ENCODE measurements around the gene MLST8.
A peak's percentile ranks its signal among the peaks of the same experiment; 100 is the strongest.

MLST8 gene

DNA sequence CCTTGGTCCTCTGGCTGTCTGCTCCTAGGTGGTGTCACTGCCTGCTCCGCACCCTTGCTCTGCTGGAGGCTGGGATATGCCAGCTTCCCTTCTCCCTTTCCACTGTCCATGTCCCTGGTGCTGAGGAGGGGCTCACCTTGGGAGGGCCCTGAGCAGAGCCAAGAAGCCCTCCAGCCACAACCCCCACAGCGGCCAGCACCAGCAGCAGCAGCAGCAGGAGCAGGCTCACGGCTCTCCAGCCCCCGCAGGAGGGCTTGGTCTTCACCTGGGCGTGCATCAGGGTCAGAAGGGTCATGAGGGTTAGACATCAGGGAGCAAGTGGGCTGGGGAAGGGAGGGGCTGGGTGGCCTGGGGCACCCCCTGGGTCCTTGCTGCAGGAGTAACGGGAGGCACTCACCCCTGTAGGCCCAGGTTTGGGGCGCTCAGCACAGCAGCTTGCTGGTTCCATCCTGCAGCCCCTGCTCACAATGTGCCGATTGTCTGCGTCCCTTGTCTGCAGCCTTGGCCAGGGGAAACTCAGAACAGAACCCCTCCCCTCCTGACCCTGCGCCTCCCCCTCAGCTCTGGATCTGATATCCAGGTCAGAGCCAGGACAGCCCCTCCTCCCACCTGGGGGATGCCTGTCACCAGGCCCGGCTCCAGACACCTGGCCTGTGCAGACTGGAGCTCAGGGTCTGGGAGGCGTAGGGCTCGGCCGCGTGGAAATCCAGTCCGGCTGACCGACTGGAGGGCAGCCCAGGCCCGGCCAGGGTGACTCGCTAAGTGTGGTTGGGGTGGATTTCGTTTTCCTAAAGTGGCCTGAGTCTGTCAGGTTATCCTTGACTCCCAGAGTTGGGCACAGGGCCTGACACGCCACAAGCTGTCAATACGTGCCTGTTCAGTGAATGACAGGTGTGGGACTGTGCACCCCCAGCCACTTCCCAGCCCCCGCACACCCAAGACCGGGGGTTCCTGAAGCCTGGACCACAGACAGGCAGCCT, 5.4 kb downstream of the MLST8 start, which contains the start of gene BRICD5:
Gene BRICD5, minus strand, starts transcription at position 478 of the 980 bp plus-strand sequence. Its CDS starts 30 bp downstream, at position 448.
- DNase-seq: no peak

DNA sequence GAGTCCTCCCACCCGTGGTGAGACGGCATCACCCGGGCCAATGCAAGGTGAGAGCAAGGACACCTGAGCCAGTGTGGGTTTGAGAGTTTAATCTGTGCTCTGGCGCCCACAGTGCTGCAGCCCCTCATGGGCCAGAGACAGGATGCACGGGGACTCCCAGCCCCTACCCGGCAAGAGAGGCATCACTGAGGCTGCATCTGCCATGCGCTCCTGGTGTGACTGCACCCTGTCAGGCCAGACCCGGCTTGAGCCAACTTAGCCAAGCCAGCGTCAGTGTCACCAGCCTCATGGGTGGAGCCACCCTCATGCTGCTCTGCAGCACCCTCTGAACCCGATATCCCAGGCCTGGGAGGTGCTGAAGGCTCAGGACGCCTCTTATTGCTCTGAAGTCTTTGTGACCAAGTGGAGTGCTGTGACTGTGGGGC, 6.7 kb downstream of the MLST8 start:
- DNase-seq: no peak

DNA sequence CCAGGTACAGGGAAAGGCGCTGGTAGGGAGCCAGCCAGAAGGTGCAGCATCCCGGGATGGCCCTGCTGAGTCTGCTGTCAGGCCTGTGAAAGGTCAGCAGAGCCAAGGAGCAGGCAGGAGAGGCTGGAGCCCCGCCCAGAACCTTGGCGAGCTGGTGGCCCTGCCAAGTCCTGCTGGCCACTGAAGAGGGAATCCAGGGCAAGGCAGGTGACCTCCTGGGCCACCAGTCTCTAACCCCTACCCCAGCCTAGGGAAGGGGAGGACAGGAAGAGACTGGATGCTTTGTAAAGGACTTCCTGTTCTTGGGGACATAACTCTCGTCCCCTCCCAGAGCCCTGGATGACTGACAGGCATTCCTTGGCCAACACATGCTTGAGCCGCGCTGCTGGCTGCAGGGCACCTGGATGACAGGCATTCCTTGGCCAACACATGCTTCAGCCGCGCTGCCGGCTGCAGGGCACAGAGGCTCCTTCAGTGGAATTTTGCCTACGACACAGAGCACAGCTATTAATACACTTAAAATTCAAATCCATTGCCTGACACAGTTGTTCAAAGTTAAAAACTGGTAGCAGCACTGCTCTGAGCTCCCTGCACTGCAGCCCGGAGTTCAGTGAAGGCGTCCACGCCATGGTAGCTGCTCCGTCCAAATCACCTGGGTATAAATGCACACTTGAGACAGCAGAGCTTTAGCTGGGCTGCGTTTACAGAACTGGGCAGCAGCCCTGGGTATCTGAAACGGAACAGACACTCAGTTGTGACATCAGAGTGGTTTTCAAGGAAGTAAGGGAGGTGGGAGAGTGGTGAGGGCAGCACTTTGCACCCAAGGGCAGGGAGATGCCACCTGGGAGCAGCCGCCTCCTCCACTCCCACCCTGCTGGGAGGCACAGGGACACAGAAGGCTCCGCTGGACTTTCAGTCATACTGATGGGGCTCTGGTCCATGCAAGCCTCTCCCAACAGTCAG, 7.4 kb downstream of the MLST8 start:
- no peak for DNase-seq

DNA sequence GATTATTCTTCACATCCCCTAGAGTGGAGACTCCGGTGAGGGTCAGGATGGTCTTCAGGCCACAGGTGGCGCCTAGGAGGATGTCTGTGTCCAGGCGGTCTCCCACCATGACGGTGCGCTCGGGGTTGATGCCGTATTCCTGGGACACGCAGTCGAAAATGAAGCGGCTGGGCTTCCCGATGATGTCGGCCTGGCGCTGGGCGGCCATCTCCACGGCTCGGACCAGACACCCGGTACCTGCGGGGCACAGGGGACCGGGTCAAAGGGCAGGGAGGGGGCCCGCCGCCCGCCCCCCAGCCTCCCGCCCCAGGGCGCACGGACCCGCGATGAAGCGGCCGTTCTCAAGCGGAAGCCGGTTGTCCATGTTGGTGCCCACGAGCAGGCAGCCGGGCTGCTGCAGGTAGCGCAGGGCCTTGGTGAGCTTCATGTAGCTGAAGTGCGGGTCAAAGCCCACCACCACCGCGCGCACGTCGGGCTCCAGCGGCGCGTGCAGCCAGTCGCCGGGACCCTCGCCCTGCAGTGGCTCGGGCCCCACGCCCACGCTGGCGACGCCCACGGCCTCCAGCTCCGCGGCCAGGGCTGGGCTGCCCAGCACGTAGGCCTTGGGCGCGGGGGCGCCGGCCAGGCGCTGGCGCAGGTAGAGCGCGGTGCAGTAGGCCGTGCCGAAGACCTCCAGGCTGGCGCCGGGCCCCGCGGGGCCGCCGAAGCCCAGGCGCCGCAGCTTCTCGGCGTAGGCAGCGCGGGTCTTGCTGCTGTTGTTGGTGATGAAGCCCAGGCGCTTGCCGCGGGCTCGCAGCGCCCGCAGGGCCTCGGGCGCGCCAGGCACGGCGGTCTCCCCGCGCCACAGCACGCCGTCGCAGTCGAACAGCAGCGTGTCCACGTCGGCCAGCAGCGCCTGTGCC, 8.8 kb downstream of the MLST8 start:
- DNase-seq: no peak

DNA sequence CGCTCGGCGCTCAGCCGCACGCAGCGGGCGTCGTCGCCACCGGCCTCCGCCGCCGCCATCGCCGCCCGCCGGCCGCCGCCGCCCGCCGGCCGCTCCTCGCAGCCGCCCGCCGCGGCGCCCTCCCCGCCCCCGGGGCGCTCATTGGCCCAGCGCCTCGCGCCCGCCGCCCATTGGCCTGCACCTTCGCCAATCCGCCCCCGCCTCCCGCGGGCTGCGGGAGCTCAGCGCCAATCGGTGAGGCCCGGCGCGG, 9.4 kb downstream of the MLST8 start, which contains the start of gene PGP:
Gene PGP, minus strand, starts transcription at position 122 of the 250 bp plus-strand sequence. Its CDS starts 63 bp downstream, at position 59.
- DNase-seq: no peak

DNA sequence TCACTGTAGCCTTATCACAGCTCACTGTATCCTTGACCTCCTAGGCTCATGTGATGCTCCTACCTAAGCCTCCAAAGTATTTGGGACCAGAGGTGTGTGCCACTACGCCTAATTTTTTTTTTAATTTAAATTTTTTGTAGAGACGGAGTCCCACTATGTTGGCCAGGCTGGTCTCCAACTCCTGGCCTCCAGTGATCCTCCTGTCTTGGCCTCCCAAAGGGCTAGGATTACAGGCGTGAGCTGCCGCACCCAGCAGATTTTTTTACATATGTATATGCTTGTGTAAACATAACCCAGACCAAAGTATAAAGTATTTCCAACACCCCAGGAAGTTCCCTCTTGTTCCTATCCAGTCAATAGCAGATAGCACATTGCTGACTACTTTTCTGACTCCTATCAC, 11.1 kb downstream of the MLST8 start:
- DNase-seq: no peak

DNA sequence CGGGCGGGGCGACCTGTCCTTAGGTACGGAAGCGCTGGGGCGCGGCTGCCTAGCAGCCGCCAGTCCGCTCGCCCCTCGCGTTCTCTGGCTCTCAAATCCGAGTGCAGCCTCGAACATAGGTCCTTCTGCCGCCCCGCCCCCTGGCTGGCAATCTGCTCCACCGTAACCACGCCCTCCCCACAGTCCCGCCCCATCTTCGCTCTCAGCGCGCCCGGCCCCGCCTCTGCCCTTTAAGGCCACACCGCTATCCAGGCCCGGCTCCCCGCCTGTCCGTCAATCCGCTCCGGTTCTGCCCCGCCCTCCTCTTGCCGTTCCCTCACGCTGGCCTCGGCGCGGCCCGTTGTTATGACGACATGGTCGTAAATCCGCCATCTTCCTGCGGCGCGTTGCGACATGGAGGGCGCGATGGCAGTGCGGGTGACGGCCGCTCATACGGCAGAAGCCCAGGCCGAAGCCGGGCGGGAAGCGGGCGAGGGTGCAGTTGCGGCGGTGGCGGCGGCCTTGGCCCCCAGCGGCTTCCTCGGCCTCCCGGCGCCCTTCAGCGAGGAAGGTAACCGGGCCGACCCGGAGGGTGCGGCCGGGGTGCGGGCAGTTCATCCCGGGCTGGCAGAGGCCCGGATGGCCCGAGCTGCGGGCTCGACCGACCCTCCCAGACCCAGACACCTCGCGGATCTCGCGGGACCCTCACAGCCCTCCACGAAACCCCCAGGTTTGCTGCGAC, 18.1 kb downstream of the MLST8 start, which contains the start of gene E4F1:
Gene E4F1, plus strand, starts transcription at position 371 of the 721 bp plus-strand sequence. Its CDS starts 23 bp downstream, at position 394.
- peak; percentile 89 for DNase-seq

DNA sequence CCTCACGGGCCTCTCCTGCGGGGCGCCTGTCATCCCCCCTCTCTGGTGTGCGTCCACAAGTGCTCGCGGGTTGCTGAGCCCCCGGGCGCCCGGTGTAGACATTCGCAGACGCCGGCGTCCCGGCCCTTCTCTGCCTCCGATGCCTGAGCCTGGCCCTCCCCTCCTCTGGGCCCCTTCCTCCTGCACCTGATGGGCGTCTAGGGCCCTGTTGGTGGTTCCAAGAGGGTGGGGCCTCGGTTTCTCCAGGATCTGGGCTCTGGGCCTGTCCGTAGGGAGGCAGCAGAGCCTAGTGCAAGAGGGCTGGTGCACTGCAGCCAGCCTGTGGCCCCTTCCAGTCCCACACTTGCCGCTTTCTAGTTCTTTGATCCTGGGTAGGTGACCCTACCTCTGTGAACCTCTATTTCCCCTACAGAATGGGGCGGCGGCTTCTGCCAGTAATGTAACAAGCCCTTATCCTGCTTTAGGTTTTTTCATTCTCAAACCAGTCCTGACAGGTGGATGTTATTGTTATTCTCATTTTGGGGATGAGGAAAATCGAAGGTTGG, 18.8 kb downstream of the MLST8 start:
- DNase-seq: no peak

DNA sequence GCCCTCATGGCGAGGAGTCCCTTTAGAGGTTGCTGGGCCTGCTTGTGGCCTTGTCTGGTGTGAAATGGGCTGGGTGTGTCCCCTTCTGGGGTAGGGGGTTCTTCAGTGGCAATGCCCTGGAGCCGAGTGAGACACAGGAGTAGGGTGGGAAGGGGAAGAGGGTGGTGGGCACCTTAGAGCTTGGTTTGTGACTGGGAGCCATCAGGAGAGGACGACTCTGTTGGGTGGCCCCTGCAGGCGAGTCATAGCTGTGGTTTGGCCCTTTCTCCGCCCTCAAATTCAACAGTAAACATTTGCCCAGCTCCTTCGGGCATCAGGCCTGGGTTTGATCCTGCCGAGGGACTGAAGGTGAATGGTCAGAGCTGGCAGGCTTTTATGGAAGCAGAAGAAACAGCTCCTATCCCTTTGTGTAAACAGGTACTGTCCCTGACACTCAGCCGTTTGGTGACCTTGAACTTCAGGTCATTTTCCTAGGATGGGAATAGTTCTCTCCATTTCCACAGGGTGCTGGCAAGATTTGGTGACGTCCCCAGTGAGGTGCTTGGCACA, 21.1 kb downstream of the MLST8 start:
- DNase-seq: no peak

DNA sequence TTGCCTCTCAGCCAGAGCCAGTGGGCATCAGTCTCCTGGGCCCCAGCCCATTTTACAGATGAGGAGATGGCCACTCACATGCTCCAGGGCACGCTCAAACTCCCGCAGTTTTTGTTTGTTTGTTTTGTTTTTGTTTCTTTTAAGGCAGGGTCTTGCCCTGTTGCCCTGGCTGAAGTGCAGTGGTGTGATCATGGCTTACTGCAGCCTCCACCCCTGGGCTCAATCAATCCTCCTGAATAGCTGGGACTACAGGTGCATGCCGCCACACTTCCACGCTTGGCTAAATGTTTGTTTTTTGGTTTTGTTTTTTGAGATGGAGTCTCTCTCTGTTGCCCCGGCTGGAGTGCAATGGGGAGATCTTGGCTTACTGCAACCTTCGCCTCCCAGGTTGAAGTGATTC, 21.7 kb downstream of the MLST8 start:
- no peak for DNase-seq

DNA sequence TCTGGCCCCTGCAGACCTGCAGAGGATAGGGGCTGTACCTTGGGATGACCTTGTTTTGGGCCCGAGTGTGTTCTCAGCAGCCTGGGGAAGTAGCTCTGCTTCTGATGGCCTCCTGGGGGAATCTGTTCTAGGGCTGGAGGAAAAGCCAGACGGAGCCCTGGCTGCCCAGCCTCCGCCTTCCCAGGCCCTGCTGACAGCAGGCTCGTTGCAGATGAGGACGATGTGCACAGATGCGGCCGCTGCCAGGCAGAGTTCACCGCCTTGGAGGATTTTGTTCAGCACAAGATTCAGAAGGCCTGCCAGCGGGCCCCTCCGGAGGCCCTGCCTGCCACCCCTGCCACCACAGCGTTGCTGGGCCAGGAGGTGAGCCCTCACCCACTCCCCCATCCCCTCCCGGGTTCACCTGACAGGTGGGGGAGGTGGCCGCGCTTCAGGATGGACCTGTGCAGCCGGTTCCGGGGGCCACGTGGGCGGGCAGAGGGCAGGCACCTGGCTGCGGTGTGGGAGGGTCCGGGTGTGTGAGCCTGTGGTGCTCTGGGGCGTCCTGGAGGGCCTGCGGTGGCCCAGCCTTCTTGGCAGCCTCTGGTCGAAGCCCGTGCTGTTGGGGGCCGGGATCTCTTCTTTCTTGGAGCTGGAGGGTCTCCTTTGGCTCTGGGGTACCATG, 23.0 kb downstream of the MLST8 start:
- no peak for DNase-seq

DNA sequence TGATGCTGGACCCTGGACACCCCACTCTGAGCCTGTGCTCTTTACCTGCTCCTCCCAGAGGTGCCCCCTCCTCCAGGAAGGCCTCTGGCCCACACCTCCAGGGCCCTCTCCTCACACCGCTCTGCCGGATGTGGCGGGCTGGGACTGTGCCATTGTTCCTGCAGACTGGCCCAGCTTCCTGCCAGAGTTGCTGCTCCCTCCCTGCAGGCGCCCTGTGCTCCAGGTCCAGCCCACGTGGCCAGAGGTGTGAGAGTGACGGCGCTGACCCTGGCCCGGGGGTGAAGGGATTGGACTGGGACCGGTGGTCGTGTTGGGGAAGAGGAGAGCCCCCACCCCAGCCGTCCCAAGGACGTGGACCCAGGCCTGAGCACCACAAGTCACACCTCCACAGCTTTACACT, 23.8 kb downstream of the MLST8 start:
- DNase-seq: no peak

DNA sequence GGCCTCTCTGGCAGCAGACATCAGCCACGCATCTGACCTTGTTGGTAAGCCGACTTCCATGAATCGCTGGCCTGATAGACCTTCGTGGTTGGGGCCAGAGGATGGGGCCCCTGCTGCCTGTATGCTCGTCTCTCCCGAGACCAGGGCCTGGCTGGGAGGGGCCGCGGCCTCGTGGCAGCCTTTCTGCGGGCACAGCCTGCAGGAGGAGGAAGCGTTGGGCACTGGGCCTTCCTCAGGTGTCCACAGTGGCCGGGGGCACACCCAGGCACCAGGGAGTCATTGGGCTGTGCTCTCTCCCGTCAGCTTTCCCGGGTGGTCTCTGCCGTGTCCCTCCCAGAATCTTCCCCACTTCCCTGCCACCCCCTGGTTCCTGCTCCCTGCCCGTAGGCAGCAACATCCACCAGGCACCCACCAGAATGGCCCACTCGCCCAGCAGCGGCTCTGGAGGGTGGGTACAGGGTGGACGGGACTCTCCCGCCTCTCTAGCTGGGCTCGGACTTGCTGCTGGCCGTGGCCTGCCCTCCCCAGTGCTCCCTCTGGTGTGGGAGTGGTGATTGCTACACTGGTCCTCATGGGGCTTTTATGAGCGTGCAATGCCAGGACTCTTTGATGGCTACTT, 24.5 kb downstream of the MLST8 start:
- no peak for DNase-seq

DNA sequence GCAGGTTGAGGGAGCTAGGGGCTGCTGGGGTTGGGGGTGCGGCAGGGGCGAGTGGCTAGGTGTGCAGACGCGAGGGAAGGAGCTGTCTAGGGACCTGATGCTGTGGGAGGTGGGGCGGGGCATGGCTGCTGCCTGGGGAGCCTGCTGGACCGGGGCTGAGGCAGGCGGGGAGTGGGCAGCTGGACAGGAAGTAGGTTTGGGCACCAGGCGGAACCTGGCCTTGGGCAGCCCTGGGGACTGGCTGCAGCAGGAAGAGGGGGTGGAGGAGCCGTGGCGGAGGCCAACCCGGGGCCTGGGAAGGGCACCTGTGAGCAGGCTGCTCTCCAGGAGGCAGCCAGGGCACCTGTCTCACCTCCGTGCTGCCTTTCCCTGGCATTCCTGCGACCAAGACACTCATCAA, 25.1 kb downstream of the MLST8 start:
- DNase-seq: no peak

DNA sequence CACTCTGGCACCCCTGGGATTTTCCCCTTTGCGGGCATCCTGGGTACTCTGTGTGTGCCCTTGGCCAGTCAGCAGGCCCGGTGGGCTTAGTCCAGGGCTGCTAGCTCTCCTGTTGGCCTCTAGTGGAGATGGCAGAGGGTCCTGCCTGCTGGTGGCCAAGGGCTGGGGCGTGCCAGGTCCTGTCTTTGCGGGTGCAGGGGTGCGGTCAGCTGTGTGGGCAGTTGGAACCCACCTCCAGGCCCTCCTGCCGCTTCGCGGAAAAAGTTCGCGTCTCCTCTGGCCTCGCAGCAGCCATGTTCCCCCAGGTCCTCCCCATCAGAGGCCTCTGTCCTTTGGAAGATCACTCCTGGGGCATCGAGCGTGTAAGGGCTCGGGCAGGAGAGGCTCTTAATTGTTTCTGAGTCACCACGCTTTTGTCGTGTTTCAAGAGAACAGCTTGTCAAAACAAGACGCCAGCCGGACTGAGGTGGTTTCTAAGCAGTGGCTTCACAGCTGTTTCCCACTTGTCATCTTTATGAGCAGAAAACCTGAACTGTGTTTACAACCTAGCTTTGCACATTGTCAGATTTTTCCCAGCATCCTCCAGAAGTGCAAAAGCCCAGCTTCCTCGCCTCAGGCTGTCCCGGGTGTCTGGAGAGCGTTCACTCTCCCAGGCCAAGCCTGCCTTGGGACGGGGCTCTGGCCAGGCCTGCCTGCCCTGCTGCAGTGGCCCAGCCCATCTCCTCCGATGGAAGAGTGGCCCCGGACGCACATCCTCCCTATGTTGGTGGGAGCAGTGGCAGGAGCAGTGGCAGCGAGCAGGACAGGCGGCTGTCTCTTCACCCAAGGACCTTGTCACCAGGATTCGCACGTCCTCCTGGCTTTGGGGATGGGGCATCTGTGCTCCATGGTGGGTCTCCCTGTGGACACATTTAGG, 26.0 kb downstream of the MLST8 start:
- DNase-seq: no peak

DNA sequence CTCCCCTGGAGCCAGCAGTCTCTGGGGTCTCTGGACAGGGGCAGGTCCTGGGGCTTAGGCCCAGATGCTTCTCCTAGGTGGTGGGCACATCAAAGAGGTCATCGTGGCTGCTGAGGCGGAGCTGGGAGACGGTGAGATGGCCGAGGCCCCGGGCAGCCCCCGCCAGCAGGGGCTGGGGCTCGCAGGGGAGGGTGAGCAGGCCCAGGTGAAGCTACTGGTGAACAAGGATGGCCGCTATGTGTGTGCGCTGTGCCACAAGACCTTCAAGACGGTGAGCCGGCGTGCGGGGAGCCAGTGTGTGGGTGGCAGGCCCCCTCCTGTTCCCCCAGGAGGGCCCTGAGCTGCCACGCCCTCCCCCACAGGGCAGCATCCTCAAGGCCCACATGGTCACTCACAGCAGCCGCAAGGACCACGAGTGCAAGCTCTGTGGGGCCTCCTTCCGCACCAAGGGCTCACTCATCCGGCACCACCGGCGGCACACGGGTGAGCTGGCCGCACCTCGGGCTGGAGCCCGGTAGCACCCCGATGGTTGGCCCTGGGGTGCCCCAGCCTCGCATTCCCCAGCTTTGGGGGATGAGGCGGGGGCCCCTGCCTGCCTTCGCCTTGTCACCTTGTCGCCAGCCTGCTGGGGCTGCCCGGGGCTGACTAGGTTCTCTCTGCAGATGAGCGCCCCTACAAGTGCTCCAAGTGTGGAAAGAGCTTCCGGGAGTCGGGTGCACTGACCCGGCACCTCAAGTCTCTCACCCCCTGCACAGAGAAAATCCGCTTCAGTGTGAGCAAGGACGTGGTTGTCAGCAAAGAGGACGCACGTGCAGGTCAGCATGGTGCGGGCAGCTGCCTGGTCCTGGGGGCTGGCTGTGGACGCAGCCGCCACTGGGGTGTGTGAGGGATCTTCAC, 27.1 kb downstream of the MLST8 start:
- DNase-seq: no peak

DNA sequence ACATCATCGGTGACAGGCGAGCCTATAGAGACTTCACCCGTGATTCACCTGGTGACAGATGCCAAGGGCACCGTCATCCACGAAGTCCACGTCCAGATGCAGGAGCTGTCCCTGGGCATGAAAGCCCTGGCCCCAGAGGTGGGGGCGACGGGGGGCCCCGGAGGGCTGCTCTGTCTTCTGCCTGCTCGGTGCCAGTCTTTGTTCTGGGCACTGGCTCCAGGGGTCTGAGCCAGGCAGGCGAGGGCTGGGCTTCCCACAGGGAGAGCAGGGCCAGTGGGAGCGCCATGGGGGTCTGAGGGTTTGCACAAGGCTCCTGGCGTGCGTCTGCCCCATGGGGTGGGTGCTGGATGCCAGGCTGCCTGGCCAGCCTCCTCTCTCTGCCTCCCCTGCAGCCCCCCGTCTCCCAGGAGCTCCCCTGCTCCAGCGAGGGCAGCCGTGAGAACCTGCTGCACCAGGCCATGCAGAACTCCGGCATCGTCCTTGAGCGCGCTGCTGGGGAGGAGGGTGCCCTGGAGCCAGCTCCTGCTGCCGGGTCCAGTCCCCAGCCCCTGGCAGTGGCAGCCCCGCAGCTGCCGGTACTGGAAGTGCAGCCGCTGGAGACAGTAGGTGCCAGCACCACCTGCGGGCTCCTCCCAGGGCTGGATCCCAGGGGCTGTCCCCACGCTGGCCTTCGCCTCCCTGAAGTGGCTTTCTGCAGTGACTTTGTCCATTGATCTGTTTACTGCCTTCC, 28.0 kb downstream of the MLST8 start:
- DNase-seq: no peak

Measured in NCI-H2029 treated with DMSO at 0.1 percent for 48 hours (cell line).